Head of caudate nucleus (tissue), 42 donors: ENCODE data around the gene CALCOCO1.
A peak's percentile ranks its signal among the peaks of the same experiment; 100 is the strongest.

Source experiments
- DNase-seq, 42 donors: peaks; one replicate each; pipeline versions ENCODE4 v3.0.0 to v3.0.0-alpha.2; 2020 to 2021; ENCODE audit warnings: mixed read lengths in 7 of 42
- intact Hi-C: fragments of 100-400 bp; cut with DNase I; formaldehyde crosslinking; loops from one replicate; pipeline ENCODE4 v1.15.0; 2022

Gene CALCOCO1

DNA sequence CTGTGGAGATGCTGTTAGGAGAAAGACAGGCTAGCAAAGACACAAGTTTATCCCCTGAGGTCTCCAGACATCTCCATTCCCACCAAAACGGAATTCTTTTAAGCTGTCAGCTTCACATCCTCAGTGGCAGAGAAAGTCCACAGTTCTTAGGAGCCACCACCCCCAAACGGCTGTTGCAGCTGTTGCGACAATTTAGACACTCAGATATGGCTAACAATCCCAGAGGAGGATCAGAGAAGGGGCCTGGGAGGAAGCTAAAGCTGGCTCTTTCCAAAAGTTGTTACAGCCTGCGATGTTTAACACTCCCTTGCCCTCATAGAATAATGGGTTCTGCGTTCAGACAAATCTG lies 49.5 kb downstream of the CALCOCO1 start:
- peak in 23 of 42 donors; percentile 13 to 74 (median 41) for DNase-seq
- intact Hi-C loops, result loop anchor here (5.0 kb wide), 1 partner anchor 135 kb away; no protein-coding TSS in a partner anchor

GRCh38 chr12:53677016-53677799 lies 50.0 kb downstream of the CALCOCO1 start:
- intact Hi-C loops, result loop anchor here (5.0 kb wide), 1 partner anchor 135 kb away; no protein-coding TSS in a partner anchor
- peak in 38 of 42 donors; percentile 13 to 74 (median 46) for DNase-seq

DNA sequence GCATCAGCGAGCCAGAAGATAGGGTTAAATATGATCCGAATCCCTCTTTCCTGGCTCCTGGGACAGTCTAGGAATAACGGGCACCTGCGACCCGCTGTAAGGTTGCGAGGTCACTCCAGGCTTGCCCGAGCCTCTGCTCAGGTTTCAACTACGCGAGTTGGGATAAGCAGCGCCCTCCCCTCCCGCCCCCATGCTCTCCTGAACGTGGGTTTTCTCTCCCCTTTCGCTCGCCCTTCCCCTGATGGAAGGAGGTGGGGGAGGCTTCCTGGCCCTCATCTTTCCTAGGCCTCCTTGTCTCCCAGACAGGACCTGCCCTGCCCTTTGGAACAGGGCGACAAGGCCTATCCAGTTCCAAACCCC lies 50.6 kb downstream of the CALCOCO1 start:
- peak in 37 of 42 donors; percentile 30 to 82 (median 59) for DNase-seq
- intact Hi-C loops, result loop anchor here (1.0 to 5.0 kb wide), 2 partner anchors 17 to 134 kb away; no protein-coding TSS in a partner anchor

DNA sequence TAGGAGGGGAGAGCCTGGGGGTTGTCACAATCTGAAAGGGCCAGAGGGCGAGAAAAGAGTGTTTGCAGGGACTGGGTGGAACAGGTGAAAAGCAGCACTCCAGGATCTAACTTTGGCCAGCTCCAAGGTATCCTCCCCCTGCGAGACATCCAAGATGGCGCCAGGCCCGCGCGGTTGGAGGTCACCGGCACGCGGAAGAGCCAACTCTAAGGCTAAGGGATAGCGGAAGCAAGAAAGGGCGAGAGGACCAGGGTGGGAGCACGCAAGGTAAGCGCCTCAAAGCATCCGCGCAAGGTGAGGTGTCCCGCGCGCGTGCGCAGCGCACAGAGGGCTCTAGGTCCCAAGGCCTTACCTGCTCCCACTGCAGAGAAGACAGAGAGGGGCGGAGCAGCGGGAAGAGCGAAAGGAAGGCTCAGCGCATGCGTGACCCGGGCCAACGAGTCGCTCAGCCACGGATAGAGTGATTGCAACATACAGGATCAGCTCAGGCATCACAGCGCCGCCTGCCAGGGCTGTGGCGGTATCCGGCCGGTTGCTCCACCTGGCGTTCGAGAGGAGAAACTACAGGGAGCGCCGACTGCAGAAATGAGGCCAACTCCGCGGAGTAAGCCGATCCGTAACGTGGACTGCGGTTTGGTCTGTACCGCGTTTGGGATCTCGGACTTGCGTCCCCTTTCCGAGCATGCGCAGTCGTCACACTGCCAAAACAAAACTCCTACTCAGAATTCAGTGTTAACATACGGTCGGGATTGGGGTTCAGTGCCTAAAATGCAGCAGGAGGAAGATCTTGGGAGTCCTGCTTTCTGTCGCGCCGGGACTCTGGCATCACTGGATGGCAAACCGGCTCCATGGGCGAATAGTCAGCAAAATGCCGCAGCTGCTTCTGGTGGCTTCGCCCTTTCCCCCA lies 51.3 kb downstream of the CALCOCO1 start, which contains the start of gene ATP5MC2:
Gene ATP5MC2, minus strand, starts transcription at position 383 of the 907 bp plus-strand sequence. CDS start 3,469 bp downstream, outside the sequence.
- intact Hi-C loops, result loop anchor here (1.0 to 5.0 kb wide), 2 partner anchors 17 to 134 kb away; no protein-coding TSS in a partner anchor
- peak; percentile 94 to 99 (median 98) for DNase-seq

GRCh38 chr12:53674977-53675700 lies 52.1 kb downstream of the CALCOCO1 start:
- DNase-seq, result no peak
- intact Hi-C loops, result loop anchor here (5.0 kb wide), 1 partner anchor 133 kb away; no protein-coding TSS in a partner anchor

GRCh38 chr12:53670971-53671370 lies 56.3 kb downstream of the CALCOCO1 start:
- intact Hi-C loops, result no loop called here
- no peak for DNase-seq

DNA sequence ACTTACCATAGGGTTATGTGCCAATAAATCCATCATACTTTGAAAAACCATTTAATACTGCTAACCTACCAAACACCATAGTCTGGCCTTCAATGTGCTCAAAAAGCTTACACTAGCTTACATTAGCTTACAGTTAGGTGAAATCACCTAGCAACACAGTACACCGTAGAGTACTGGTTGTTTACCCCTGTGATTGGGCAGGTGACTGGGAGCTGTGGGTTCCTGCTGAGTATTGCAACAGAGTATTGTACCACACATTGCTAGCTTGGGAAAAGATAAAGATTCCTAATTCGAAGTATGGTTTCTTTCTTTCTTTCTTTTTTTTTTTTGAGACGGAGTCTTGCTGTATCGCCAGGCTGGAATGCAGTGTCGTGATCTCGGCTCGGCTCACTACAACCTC lies 56.9 kb downstream of the CALCOCO1 start:
- DNase-seq, result no peak
- intact Hi-C loops, result no loop called here

DNA sequence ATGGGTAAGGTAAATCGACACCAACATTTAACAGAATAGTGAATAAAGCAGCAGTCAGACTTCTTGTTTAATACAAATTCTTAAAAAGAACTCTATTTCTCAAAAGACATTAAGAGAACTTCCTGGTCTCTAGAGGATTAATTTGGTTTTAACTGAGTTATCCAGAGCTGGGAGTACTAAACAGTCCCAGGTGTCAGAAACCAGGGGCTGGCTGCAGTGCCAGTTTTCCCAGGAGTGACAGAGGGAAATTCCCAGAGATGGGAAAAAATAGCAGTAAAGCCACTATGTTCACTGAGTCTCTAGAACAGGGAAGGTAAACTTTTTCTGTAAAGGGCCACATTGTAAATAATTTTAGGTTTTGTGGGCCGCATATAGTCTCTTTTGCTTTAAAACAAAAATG lies 60.2 kb downstream of the CALCOCO1 start:
- no peak for DNase-seq
- intact Hi-C loops, result no loop called here

- DNase-seq, result no peak
- intact Hi-C loops, result no loop called here
Measured at GRCh38 chr12:53664936-53665335, 62.3 kb downstream of the CALCOCO1 start.

- intact Hi-C loops, result no loop called here
- DNase-seq, result no peak
Measured at GRCh38 chr12:53664191-53664590, 63.1 kb downstream of the CALCOCO1 start.

GRCh38 chr12:53660041-53660440 lies 67.2 kb downstream of the CALCOCO1 start:
- DNase-seq, result no peak
- intact Hi-C loops, result no loop called here

- intact Hi-C loops, result loop anchor here (1.0 kb wide), 1 partner anchor 17 kb away; the partner anchor contains the start of gene ATP5MC2
- no peak for DNase-seq
Measured at GRCh38 chr12:53659571-53659981, 67.7 kb downstream of the CALCOCO1 start.

GRCh38 chr12:53659011-53659551 lies 68.2 kb downstream of the CALCOCO1 start:
- intact Hi-C loops, result loop anchor here (1.0 kb wide), 1 partner anchor 17 kb away; the partner anchor contains the start of gene ATP5MC2
- DNase-seq, result peak in 41 of 42 donors; percentile 42 to 94 (median 77)
